HG03045 (cell line): ENCODE results near the gene SHROOM3.

Experiments
- ATAC-seq: cut with Tn5 transposase; IDR thresholded peaks from one replicate; pipeline ENCODE4 v1.9.1; 2021; ENCODE audit warnings: mild to moderate bottlenecking, moderate library complexity; ENCODE audit not compliant: unreplicated experiment

Gene SHROOM3

DNA sequence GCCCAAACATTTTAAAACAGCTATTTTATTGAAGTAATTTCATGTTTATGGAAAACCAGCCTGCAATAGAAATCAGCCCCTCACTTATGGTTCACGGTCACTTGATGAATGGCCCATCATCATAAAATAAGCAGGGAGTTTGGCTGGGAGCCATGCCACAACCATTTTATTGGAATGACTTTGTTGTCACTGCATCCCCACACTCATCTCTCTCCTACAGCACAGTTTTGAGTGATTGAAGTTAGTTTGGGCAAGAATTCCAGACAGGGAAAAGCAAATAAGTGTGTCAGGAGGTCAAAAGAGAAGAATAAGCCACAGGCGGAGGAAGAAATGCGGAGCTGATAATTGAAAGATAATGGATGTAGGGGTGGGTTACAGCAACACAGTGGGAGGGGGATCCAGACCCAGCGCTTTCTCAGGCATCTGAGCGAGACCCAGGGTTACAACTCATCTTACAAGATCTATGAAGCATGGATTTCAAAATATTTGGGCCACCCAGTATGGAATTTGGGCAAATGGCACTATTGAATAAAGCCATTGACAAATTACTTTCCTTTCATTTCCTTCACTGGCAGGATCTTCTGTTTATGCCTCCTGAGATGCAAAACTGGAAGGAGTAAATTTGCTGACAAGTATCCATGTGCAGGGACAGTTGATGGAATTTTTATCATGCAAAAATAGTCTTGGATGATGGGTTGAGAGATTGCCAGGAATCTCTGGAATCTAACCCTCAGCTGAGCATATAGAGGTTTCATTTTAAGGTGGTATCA lies 100.8 kb downstream of the SHROOM3 start:
- ATAC-seq: no peak

DNA sequence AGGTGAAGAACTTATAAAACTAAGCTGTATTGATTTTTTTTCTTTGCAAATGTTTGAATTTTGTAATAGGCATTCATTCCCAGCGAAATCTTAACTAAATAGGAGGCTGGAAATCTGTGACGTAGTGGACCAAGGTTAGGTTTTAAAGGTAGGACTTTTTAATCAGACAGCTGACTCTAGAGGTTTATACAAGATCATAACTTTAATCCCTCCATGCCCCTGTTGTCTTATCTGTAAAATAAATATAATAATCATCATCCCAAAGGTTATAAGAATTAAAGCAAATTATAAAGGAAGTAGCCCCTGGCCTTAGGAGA lies 101.3 kb downstream of the SHROOM3 start:
- ATAC-seq: no peak

DNA sequence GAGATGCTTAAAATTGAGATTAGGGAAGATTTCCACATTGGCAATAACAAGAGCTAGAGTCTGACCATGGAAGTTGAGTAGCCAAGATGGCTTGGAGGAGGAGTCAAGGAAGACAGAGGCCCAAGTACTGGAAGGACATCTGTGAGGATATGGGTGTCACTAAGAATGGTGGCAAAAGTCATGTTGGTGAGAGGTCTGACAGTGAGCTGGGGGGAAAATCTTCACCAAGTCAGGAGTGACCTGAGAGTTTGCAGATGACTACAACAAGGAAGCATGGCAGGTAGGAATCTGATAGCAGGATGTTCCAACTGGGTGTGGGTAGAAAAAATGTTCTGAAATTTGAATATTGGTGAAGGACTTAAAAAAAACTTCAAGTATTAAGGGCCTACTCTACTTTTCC lies 103.3 kb downstream of the SHROOM3 start:
- ATAC-seq: no peak

DNA sequence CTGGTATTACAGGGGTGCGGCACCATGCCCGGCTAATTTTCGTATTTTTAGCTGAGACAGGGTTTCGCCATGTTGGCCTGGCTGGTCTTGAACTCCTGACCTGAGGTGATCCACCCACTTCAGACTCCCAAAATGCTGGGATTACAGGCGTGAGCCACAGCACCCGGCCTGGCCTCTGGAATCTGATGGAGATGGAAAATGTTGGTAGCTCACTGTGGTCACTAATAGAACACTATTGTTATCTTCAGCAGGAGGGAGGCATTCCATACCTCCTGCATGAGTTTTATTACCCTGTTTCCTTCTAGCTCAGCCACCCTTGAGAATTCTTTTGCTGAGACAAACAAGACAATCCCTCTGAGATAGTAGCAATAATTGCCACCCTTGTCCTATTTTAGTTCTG lies 105.0 kb downstream of the SHROOM3 start:
- ATAC-seq: no peak

DNA sequence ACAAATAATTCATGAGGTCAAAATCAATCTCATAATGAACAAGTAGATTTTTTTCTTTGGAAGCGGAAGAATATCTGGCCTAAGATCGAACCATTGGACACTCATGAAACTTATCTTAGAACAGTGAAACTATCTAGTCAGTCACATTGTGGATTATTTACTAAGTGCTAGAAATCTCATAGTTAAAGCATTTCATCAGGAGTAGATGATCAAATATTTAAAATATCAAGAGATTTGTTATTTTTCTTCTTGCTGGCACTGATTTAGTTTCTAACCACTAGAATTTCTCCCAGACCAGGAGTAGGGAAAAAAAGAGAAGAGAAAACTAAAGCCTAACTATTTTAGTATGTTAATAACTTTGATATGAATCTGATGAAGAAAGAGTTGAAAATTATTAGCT lies 105.5 kb downstream of the SHROOM3 start:
- ATAC-seq: no peak

DNA sequence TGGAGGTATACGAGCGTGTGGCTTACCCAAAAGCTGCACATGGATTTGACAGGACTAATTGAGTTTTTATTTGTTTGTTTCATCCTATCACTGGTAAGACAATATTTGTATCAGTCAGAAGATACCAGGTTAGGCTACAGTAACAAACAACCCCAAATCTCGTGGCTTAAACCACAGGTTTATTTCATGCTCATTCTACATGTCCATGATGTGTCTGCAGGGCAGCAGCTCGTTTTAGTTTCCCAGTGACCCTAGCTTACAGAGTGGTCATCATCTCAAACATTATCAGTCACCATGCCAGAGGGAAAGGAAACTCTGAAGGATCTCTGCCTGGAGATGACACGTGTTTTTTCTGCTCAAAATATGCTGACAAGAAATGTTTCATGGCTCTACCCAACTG lies 108.3 kb downstream of the SHROOM3 start:
- no peak for ATAC-seq

DNA sequence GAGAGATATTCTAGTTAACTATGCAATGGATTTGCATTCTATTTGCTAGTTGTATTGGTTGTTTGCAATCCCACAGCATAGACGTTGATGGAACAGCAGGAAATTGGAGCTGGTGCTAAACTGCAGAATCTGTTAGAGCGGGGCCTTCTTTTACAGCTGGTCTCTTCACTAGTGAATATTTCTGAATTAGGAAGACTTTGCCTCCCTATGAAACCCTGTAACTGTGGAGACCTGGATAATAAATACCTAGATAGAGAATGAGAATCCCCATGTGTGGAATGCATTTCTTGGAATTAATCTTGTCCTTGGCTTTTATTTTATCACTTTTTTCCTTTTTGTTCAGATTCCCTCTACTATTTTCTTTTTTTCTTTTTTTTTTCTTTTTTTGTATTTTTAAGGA lies 109.7 kb downstream of the SHROOM3 start:
- ATAC-seq: no peak

DNA sequence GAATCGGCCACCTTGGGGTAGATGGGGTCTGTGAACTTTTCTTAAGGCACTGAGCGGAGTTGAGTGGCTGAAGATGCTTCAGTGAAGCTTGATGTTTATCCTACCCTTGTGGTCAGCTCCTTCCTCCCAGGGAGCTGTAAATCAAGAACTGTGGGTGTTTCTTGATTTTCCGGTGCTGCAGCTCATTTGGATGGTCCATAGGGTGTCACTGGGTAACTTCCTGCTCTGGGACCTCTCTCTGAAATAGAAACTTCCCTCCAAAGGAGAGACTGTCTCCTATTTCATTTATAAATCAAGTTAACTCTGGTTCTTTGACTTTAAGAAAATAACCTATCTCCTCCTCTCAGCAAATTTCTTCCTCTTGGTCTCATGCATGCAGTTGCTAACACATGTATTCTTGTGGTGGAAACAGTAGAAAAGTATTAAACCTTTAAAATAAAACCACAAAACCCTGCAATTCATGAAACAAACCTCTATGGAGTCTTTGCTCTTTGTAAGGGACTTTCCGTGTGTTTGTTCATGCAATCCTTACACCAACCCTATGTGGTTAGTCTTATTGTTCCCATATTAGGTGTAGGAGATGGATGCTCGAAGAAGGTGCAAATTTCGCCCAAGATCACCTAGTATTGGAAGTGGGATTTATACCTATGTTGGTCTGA lies 110.3 kb downstream of the SHROOM3 start:
- no peak for ATAC-seq

DNA sequence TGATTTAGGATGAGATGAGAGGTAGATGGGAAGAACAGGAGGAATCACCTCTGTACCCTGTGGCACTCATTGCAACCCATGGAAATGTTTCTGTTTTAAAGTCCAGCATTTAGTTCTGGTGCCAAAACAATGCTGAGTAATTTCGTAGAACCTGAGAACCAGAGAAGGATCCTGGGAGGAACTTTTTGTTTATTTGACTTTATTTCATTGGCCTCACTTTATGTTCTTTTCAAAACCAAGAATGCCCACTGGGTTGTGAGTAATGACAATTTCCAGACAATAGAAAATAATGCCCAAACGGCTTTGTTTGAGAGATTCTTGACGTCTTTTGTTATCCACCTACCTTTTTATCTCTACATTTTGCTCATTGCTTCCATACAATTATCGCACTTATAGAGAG lies 111.3 kb downstream of the SHROOM3 start:
- ATAC-seq: no peak

DNA sequence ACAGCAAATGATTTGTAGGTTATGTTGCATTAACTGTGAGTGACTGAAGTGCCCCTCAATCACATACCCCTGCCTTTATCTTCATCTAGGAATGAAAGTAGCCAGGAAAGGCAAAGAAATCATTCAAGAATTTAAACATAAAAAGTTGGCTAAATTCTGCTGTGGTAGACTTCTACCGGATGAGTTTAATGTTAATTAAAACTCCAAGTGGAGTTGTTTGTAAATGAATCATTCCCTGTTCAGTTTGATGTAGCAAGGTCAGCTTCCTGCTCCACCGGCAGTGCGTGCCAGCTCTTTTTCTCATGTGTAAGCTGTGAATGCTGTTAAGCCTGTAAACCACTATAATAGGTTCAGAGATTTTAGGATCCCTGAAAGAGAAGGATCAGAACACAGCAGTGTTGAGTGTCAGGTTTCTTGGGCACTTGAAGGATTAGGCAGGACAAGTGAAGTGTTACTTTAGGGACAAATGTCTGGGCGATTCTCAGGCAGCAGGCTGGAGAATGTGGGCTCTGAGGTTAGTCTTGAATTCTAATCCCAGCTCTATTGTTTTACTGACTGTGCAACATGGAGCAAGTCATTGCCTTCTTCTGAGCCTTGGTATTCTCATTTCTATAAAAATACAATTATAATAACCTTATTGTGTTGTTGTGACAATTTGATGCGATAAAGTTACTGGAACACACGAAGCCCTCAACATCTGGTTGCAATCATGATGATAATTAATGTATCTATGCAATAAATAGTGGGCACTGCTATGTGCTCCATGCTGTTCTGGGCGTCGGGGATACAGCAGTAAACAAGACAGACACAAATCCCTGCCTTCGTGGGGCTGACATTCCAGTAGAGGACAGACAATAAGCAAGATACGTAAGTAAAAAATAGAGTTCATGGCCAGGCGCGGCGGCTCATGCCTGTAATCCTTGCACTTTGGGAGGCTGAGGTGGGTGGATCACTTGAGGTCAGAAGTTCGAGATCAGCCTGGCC lies 112.0 kb downstream of the SHROOM3 start:
- ATAC-seq: no peak

DNA sequence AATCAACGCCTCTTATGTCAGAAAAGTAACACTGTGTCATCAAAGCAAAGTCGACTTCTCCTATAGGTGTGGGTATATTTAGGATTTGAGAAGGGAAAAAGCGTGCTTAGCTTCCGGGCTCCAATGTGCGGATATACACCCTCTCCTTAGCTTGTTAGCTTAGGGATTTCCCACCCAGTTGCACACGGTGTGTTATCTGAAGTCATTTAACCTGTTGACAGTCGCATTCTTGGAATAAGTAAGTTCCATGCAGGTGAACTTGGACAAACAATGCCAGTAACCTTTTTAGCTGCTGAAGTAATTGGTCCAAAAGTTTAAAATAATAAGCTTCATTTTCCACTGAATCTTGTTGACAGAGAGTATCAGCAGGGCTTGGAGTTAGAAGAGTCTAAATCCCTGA lies 113.7 kb downstream of the SHROOM3 start:
- ATAC-seq: no peak

DNA sequence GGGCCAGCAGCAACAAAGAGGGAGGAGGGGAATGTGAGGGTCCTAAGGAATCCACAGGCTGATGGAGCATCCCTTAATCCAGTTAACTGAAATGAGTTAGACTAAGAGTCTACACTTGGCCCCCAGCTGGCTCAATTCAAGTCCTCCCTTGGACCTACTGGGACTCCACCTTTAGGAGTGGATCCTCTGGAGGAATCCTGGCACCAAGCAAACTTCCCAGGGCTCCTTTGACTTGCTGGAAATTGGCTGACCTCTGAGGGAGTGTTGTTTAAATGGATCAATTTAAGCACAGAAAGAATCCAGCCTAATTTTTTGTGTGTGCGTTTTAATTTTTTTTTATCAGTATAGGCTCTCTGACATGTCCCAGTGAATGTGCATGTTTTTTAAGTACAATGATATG lies 114.7 kb downstream of the SHROOM3 start:
- no peak for ATAC-seq

DNA sequence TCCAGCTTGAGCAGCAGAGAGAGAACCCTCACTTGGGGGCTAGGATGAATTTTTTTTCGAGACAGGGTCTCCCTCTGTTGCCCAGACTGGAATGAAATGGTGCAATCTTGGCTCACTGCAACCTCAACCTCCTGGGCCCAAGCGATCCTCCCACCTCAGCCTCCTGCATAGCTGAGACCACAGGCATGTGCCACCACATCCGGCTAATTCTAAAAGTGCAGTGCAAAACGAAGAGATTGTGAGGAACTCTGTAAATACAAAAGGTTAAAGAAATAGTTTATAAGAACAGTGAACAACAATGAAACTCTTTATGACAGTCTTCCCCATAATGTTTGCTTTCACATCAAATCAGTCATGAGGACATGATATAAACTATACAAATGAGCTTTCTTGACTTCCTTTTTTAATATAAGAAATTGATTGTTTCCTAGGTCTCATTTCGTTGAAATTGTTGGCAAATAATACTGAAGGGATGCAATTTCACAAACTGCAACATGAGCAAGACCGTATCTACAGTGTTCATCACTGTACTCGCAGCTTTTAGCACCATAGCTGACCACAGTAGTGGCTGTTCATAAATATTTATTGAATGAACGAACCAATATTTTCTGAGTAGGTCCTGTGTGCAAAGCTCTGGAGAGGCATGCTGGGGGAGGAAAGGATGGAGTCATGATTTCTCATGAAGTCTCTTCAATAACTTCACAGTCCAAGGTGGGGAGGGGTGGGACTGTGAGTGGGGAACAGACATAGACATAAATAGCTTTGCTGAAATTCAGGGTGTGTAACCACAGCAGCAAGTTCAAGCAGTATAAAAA lies 116.1 kb downstream of the SHROOM3 start:
- no peak for ATAC-seq

DNA sequence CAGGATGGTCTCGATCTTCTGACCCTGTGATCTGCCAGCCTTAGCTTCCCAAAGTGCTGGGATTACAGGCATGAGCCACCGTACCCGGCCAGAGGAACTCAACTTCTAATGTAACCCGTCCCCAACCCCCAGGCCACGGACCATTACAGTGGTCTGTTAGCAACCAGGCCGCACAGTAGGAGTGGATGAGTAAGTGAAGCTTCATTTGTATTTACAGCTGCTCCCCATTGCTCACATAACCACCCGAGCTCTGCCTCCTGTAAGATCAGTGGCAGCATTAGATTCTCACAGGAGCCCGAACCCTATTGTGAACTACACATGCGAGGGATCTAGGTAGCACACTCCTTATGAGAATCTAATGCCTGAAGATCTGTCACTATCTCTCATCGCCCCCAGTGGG lies 119.6 kb downstream of the SHROOM3 start:
- no peak for ATAC-seq

DNA sequence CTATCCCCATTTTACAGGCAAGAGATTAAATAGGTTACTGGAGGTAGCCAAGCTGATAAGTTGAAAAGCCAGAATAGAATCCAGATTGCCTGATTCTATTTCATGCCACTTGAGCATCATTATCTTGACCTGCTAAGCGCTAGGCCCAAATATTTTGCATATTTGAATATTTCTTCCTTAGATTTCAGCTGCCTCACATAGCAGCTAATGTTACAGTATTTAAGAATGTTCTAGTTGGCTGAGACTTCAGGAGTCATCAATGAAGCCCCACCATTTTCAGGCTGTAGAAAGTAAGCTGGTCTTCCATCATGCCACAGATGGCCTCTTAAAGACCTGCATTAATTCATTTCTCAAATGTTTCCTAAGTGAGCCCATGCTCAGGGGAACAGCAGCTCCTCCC lies 121.4 kb downstream of the SHROOM3 start:
- no peak for ATAC-seq

DNA sequence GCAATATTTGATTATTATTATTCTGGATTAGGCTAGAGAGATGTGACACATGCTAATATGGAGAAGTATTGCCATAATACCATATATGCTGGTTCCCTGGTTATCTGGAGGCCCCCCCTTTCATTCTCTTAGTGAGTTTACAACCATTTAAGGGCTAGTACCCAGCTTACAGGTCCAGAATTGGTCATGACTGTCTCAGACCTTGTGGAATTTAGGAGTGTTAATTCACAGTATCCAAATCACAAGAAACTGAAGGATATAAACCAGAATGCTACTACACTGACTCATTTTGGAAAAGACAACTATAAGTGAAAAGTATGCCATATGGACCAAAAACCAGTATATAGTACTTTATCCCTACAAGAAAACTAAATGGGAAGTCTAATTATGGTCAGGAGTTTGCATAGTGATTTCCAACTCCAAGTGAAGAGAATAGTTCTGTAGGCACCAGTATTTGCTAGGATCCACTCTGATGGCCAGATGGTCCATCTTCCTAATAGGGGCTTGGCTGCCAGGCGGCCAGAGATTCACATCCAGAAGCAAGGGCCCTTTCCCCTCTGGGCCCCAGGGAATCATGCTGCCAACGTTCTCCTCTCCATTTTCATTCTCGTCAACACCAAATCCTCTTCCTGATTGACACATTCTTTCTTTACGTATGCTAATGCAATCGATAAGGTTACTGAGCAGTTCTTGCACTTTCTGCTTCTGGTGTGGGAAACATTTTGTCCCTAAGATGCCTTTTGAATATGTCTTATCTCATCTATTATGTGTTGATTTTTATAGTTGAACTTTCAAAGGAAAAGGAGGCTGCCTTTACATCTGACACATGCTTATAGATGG lies 123.6 kb downstream of the SHROOM3 start:
- ATAC-seq: no peak

DNA sequence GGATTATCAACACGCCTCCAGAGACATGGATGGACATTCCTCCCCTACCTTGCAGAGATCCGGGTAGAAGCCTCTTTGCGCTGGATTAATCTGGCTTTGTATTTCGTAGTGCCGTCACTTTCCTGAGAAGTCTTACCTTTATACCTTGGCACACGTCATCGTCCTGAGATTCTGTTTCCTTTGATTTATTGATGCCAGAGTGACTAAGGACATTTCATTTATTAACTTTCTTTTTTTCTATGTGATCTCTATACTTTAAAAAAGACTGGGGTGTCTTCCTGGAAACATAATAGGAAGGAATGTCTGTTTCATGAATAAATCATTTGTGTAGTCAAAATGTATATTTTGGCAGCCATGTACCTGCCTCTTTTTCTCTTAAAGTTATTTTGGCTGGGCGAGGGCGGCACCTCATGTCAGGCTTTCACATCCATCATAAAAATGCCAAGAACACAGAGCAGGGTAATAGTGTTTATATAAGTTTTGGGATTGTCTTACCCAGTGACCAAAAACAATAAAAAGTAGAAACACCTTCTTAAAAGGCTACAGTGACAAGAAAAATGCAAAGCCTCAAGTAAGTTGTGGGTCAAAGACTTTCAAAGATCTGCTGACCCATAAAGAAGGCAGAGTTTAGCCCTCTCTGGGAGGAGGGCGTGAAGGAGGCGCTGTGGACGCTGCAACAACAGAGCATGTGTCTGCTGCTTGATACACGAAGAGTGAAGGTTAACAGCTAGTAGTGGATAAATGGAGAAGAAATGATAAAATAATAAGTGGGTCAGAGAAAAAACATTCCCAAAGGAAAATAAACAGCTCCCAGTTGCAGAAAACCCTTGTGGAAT lies 124.4 kb downstream of the SHROOM3 start:
- ATAC-seq: no peak

DNA sequence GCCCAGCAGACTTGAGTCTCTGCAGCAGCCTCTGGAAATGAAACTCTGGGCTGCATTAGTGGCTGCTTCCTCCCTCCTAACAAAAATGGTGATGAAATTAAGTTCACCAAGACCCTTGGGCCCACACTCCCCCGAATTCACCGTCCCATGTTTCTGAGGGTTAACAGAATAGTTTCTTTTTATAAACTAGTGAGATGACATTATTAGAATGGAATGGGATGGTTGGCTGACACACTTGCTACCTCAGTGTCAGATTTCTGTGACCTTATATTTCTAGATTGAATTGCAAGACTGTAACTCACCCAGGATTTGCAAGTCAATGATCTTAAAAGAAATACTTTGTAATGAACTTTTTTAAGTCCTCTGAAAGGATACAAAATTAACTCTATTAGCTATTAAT lies 127.1 kb downstream of the SHROOM3 start:
- no peak for ATAC-seq

DNA sequence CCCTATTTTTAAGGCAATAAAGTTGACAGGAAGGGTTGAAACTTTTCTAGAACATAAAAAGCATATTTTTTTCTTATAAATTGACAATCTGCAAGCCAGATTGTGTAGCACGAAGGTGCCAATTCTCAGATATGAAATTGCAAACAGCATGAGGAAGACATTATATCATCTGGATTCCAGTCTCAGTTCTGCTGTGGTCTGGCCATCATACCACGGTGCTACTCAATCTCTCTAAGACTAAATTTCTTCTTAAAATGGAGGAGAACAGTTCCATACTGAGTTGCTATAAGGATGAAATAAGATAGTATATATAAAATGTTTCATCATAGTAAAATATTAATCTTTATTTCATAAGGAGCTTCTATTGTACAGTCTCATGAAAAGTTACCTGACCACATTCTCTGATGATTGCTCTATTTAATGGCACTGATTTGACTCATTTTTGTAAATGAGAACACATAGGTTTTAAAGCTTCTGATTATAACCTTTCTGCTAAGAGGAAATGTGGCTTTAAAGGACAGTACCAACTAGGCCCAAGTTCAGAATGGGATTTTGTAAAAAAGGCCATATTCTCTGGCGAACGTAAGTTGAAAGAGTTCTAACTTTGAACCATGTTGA lies 127.9 kb downstream of the SHROOM3 start:
- ATAC-seq: no peak
